ENCODE measurements around the gene CUEDC1. TPM values are rescaled to one million over a fixed set of nuclear protein-coding genes. Genes with fewer than 3 reads are reported as not detected.
A peak's percentile ranks its signal among the peaks of the same experiment; 100 is the strongest.

CUEDC1 gene
- total RNA-seq, 4 donors from 2014 or later: 20.2 to 27.3 (median 24.6) TPM

GRCh38 chr17:57913575-57914272, 41.5 kb downstream of the CUEDC1 start:
- no peak overlapping the region for H3K4me3 ChIP-seq
- H3K9me3 ChIP-seq: no peaks in the 10 kb centered on the region
- WGBS, 2 donors (ENCODE audit: low coverage in 1 of 2): 62 to 66% methylated on average over 4 to 7 of the region's 7 CpGs
- TF ChIP-seq POLR2A (IDR thresholded peaks at IDR 0.05) (no peak), CTCF (IDR thresholded peaks at IDR 0.05) (no peak), EP300 (IDR thresholded peaks at IDR 0.05; ENCODE audit: low read depth) (no peak), POLR2AphosphoS5 (IDR thresholded peaks at IDR 0.05) (no peak)
- no peaks in the 10 kb centered on the region for H3K36me3 ChIP-seq
- peak overlapping the region; percentile 86 to 91 (median 88) for H3K27ac ChIP-seq
- intact Hi-C loops (cut with DNase I; ENCODE audit: low total_unique reads) (no loop called here), in situ Hi-C loops (cut with MboI; ENCODE audit: low pct_ligation_motif_present in 1 of 4, low pct_unique_long_range_greater_than_20kb in 1 of 4, low sequenced_read_pairs in 3 of 4) (no loop called here)
- peaks cover 44 to 92% (median 58%) of the 10 kb centered on the region in 4 donors for H3K4me1 ChIP-seq
- DNase-seq: no peak
- no peaks in the 10 kb centered on the region for H3K27me3 ChIP-seq

GRCh38 chr17:57911834-57912673, 43.2 kb downstream of the CUEDC1 start:
- peak; percentile 92 for DNase-seq
- WGBS, 2 donors (ENCODE audit: low coverage in 1 of 2): 16 to 30% methylated on average over 3 to 13 of the region's 13 CpGs
- Histone ChIP-seq H3K4me1 (peaks cover 35 to 81% (median 46%) of the 10 kb centered on the region in 4 donors), H3K27ac (peak overlapping the region; percentile 86 to 91 (median 88)), H3K9me3 (no peaks in the 10 kb centered on the region), H3K4me3 (no peak overlapping the region), H3K36me3 (no peaks in the 10 kb centered on the region), H3K27me3 (no peaks in the 10 kb centered on the region)
- TF ChIP-seq CTCF (IDR thresholded peaks at IDR 0.05): no peak
- peak; percentile 14 for TF ChIP-seq EP300 (IDR thresholded peaks at IDR 0.05; ENCODE audit: low read depth)
- TF ChIP-seq POLR2AphosphoS5 (IDR thresholded peaks at IDR 0.05): peak; percentile 54 to 80 (median 66)
- TF ChIP-seq POLR2A (IDR thresholded peaks at IDR 0.05): no peak
- in situ Hi-C loops (cut with MboI; ENCODE audit: low pct_ligation_motif_present in 1 of 4, low pct_unique_long_range_greater_than_20kb in 1 of 4, low sequenced_read_pairs in 3 of 4): no loop called here
- intact Hi-C loops (cut with DNase I; ENCODE audit: low total_unique reads): no loop called here

- in situ Hi-C loops (cut with MboI; ENCODE audit: low pct_ligation_motif_present in 1 of 4, low pct_unique_long_range_greater_than_20kb in 1 of 4, low sequenced_read_pairs in 3 of 4) (no loop called here), intact Hi-C loops (cut with DNase I; ENCODE audit: low total_unique reads) (no loop called here)
- TF ChIP-seq EP300 (IDR thresholded peaks at IDR 0.05; ENCODE audit: low read depth) (no peak), POLR2AphosphoS5 (IDR thresholded peaks at IDR 0.05) (no peak), POLR2A (IDR thresholded peaks at IDR 0.05) (no peak), CTCF (IDR thresholded peaks at IDR 0.05) (no peak)
- peak overlapping the region; percentile 86 to 91 (median 88) for H3K27ac ChIP-seq
- H3K4me3 ChIP-seq: no peak overlapping the region
- no peaks in the 10 kb centered on the region for H3K27me3 ChIP-seq
- no peaks in the 10 kb centered on the region for H3K9me3 ChIP-seq
- H3K4me1 ChIP-seq: peaks cover 36 to 70% (median 40%) of the 10 kb centered on the region in 4 donors
- no peaks in the 10 kb centered on the region for H3K36me3 ChIP-seq
- DNase-seq: no peak
- 79 to 85% methylated on average over 5 to 11 of the region's 11 CpGs for WGBS, 2 donors (ENCODE audit: low coverage in 1 of 2)
Measured at GRCh38 chr17:57910462-57911420, 44.5 kb downstream of the CUEDC1 start.

Data from transverse colon (tissue), 4 donors.